ENCODE results near the gene ATP6V1E1.
A peak's percentile ranks its signal among the peaks of the same experiment; 100 is the strongest.
"Not testable (repeated sequence)": the region's sequence is repeated elsewhere in the genome, so short reads cannot be mapped to it uniquely, and the experiment has no call there.

The ATP6V1E1 gene

GRCh38 chr22:17628406-17629172, at the start of gene ATP6V1E1:
TSS of gene ATP6V1E1 (minus strand) at chr22:17628749. CDS start at chr22:17628635, 114 bp downstream.
- Histone ChIP-seq H3K9ac (ENCODE audit: low read depth, low read length) (peak within 1 kb of the TSS; percentile 93), H3K27me3 (ENCODE audit: control insufficient read depth, insufficient read depth, low read length) (no peaks in the 10 kb centered on the region), H3K27ac (ENCODE audit: low read depth, low read length) (peak within 1 kb of the TSS; percentile 92), H3K4me1 (ENCODE audit: control insufficient read depth, insufficient read depth, low read length) (no peaks in the 10 kb centered on the region), H3K36me3 (ENCODE audit: control insufficient read depth, insufficient read depth, low read length) (peaks cover 8% of the 10 kb centered on the region), H3K4me3 (ENCODE audit: low read depth, low read length) (peak within 1 kb of the TSS; percentile 98), H3K9me3 (ENCODE audit: control insufficient read depth, insufficient read depth, low read length) (no peaks in the 10 kb centered on the region)

- Histone ChIP-seq H3K36me3 (ENCODE audit: control insufficient read depth, insufficient read depth, low read length) (peaks cover 2% of the 10 kb centered on the region; the same call in 1 of the 2 replicates), H3K4me1 (ENCODE audit: control insufficient read depth, insufficient read depth, low read length) (peaks cover 11% of the 10 kb centered on the region), H3K4me3 (ENCODE audit: low read depth, low read length) (no peak overlapping the region), H3K9me3 (ENCODE audit: control insufficient read depth, insufficient read depth, low read length) (no peaks in the 10 kb centered on the region), H3K27me3 (ENCODE audit: control insufficient read depth, insufficient read depth, low read length) (no peaks in the 10 kb centered on the region), H3K9ac (ENCODE audit: low read depth, low read length) (no peak overlapping the region), H3K27ac (ENCODE audit: low read depth, low read length) (no peak overlapping the region)
Measured at GRCh38 chr22:17675584-17675983, 47.0 kb upstream of the ATP6V1E1 start.

GRCh38 chr22:17674152-17674551, 45.6 kb upstream of the ATP6V1E1 start:
- Histone ChIP-seq H3K4me1 (ENCODE audit: control insufficient read depth, insufficient read depth, low read length) (peaks cover 11% of the 10 kb centered on the region), H3K27me3 (ENCODE audit: control insufficient read depth, insufficient read depth, low read length) (no peaks in the 10 kb centered on the region), H3K9ac (ENCODE audit: low read depth, low read length) (no peak overlapping the region), H3K27ac (ENCODE audit: low read depth, low read length) (no peak overlapping the region), H3K36me3 (ENCODE audit: control insufficient read depth, insufficient read depth, low read length) (peaks cover 3% of the 10 kb centered on the region; the same call in 1 of the 2 replicates), H3K9me3 (ENCODE audit: control insufficient read depth, insufficient read depth, low read length) (no peaks in the 10 kb centered on the region), H3K4me3 (ENCODE audit: low read depth, low read length) (no peak overlapping the region)

GRCh38 chr22:17672417-17672991, 44.0 kb upstream of the ATP6V1E1 start:
- H3K27ac ChIP-seq (ENCODE audit: low read depth, low read length), result no peak overlapping the region
- H3K4me3 ChIP-seq (ENCODE audit: low read depth, low read length), result no peak overlapping the region
- H3K9ac ChIP-seq (ENCODE audit: low read depth, low read length), result no peak overlapping the region
- H3K27me3 ChIP-seq (ENCODE audit: control insufficient read depth, insufficient read depth, low read length), result no peaks in the 10 kb centered on the region
- H3K4me1 ChIP-seq (ENCODE audit: control insufficient read depth, insufficient read depth, low read length), result no peaks in the 10 kb centered on the region
- peaks cover 3% of the 10 kb centered on the region; the same call in 1 of the 2 replicates for H3K36me3 ChIP-seq (ENCODE audit: control insufficient read depth, insufficient read depth, low read length)
- no peaks in the 10 kb centered on the region for H3K9me3 ChIP-seq (ENCODE audit: control insufficient read depth, insufficient read depth, low read length)

- H3K27ac ChIP-seq (ENCODE audit: low read depth, low read length); H3K9ac ChIP-seq (ENCODE audit: low read depth, low read length); H3K4me3 ChIP-seq (ENCODE audit: low read depth, low read length); H3K27me3 ChIP-seq (ENCODE audit: control insufficient read depth, insufficient read depth, low read length); H3K4me1 ChIP-seq (ENCODE audit: control insufficient read depth, insufficient read depth, low read length); H3K9me3 ChIP-seq (ENCODE audit: control insufficient read depth, insufficient read depth, low read length); H3K36me3 ChIP-seq (ENCODE audit: control insufficient read depth, insufficient read depth, low read length): not testable (repeated sequence)
Measured at GRCh38 chr22:17671521-17672092, 43.1 kb upstream of the ATP6V1E1 start.

GRCh38 chr22:17665854-17666253, 37.3 kb upstream of the ATP6V1E1 start:
- peaks cover 2% of the 10 kb centered on the region; the same call in 1 of the 2 replicates for H3K9me3 ChIP-seq (ENCODE audit: control insufficient read depth, insufficient read depth, low read length)
- no peak overlapping the region for H3K27ac ChIP-seq (ENCODE audit: low read depth, low read length)
- peaks cover 44% of the 10 kb centered on the region for H3K36me3 ChIP-seq (ENCODE audit: control insufficient read depth, insufficient read depth, low read length)
- no peaks in the 10 kb centered on the region for H3K4me1 ChIP-seq (ENCODE audit: control insufficient read depth, insufficient read depth, low read length)
- no peak overlapping the region for H3K4me3 ChIP-seq (ENCODE audit: low read depth, low read length)
- H3K9ac ChIP-seq (ENCODE audit: low read depth, low read length), result no peak overlapping the region
- no peaks in the 10 kb centered on the region for H3K27me3 ChIP-seq (ENCODE audit: control insufficient read depth, insufficient read depth, low read length)

GRCh38 chr22:17665248-17665647, 36.7 kb upstream of the ATP6V1E1 start:
- H3K4me1 ChIP-seq (ENCODE audit: control insufficient read depth, insufficient read depth, low read length), result no peaks in the 10 kb centered on the region
- H3K36me3 ChIP-seq (ENCODE audit: control insufficient read depth, insufficient read depth, low read length), result peaks cover 46% of the 10 kb centered on the region
- no peak overlapping the region for H3K27ac ChIP-seq (ENCODE audit: low read depth, low read length)
- no peak overlapping the region for H3K4me3 ChIP-seq (ENCODE audit: low read depth, low read length)
- peaks cover 2% of the 10 kb centered on the region; the same call in 1 of the 2 replicates for H3K9me3 ChIP-seq (ENCODE audit: control insufficient read depth, insufficient read depth, low read length)
- H3K27me3 ChIP-seq (ENCODE audit: control insufficient read depth, insufficient read depth, low read length), result no peaks in the 10 kb centered on the region
- no peak overlapping the region for H3K9ac ChIP-seq (ENCODE audit: low read depth, low read length)

- no peak overlapping the region for H3K9ac ChIP-seq (ENCODE audit: low read depth, low read length)
- H3K27ac ChIP-seq (ENCODE audit: low read depth, low read length), result no peak overlapping the region
- peaks cover 52% of the 10 kb centered on the region for H3K36me3 ChIP-seq (ENCODE audit: control insufficient read depth, insufficient read depth, low read length)
- H3K4me1 ChIP-seq (ENCODE audit: control insufficient read depth, insufficient read depth, low read length), result no peaks in the 10 kb centered on the region
- no peak overlapping the region for H3K4me3 ChIP-seq (ENCODE audit: low read depth, low read length)
- peaks cover 2% of the 10 kb centered on the region; the same call in 1 of the 2 replicates for H3K9me3 ChIP-seq (ENCODE audit: control insufficient read depth, insufficient read depth, low read length)
- H3K27me3 ChIP-seq (ENCODE audit: control insufficient read depth, insufficient read depth, low read length), result no peaks in the 10 kb centered on the region
Measured at GRCh38 chr22:17664414-17665055, 36.0 kb upstream of the ATP6V1E1 start.

- Histone ChIP-seq H3K9me3 (ENCODE audit: control insufficient read depth, insufficient read depth, low read length) (no peaks in the 10 kb centered on the region), H3K9ac (ENCODE audit: low read depth, low read length) (no peak overlapping the region), H3K36me3 (ENCODE audit: control insufficient read depth, insufficient read depth, low read length) (peaks cover 30% of the 10 kb centered on the region), H3K4me3 (ENCODE audit: low read depth, low read length) (no peak overlapping the region), H3K4me1 (ENCODE audit: control insufficient read depth, insufficient read depth, low read length) (no peaks in the 10 kb centered on the region), H3K27me3 (ENCODE audit: control insufficient read depth, insufficient read depth, low read length) (no peaks in the 10 kb centered on the region), H3K27ac (ENCODE audit: low read depth, low read length) (no peak overlapping the region)
Measured at GRCh38 chr22:17656870-17657395, 28.4 kb upstream of the ATP6V1E1 start.

GRCh38 chr22:17655289-17655688, 26.7 kb upstream of the ATP6V1E1 start:
- no peaks in the 10 kb centered on the region for H3K27me3 ChIP-seq (ENCODE audit: control insufficient read depth, insufficient read depth, low read length)

More at GRCh38 chr22:17655289-17655688, 26.7 kb upstream of the ATP6V1E1 start:
- Histone ChIP-seq H3K4me3 (ENCODE audit: low read depth, low read length) (no peak overlapping the region), H3K9me3 (ENCODE audit: control insufficient read depth, insufficient read depth, low read length) (no peaks in the 10 kb centered on the region), H3K9ac (ENCODE audit: low read depth, low read length) (no peak overlapping the region), H3K36me3 (ENCODE audit: control insufficient read depth, insufficient read depth, low read length) (peaks cover 21% of the 10 kb centered on the region), H3K27ac (ENCODE audit: low read depth, low read length) (no peak overlapping the region), H3K4me1 (ENCODE audit: control insufficient read depth, insufficient read depth, low read length) (no peaks in the 10 kb centered on the region)
